Measurements from ENCODE around the gene PRKCE.

The PRKCE gene

DNA sequence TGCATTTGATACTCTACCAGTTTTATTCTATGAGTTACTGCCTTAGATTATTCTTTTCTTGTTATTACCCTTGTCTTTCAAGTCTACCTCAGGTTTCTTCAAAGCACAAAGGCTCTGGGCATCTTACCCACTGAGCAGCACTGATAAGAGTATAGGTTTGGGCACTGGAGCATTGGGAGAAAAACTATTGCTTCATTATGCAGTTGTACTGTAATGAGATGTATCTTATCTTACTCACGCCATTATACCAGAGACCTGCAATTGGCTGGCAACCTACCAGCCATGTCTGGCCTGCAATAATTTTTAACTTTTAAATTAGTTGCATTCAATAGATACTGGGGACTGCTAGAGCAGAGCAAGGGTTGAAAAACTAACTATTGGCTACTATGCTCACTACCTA is 21.5 kb upstream of the PRKCE start:
- TF ChIP-seq CTCF (conservative IDR thresholded peaks at IDR 0.05; ENCODE audit: low read depth): no peak
- ChIA-PET CTCF (no interaction called here), POLR2A (ENCODE audit: low non-redundant PET) (no interaction called here)

GRCh38 chr2:45631319-45631718 is 20.2 kb upstream of the PRKCE start:
- DNase-seq (ENCODE audit: low spot score): no peak
- no peak overlapping the region for H3K27ac ChIP-seq
- no peak for TF ChIP-seq CTCF (conservative IDR thresholded peaks at IDR 0.05; ENCODE audit: low read depth)
- POLR2A ChIA-PET (ENCODE audit: low non-redundant PET): no interaction called here
- CTCF ChIA-PET: no interaction called here

More for the DNA sequence above, 21.5 kb upstream of the PRKCE start:
- H3K27ac ChIP-seq: no peak overlapping the region
- DNase-seq (ENCODE audit: low spot score): no peak

DNA sequence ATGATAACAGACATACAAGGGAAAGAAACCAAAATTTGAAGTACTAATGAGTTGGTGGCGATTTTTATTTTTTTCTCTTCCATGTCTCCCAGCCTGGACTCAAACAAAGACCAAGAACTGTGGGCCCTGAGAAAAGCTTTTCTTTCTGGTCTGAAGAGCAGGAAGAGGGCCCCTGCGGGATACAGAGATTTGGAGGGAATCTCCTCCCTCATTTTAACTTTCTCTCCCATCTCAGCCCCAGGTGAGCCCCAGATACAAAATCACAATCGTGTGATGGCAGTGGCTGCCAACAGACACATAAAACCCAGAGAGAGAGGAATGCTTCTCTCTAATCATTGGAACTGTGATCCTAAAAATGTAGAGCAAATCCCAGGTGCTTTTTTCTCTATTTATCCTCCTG is 19.5 kb upstream of the PRKCE start:
- no peak for DNase-seq (ENCODE audit: low spot score)
- ChIA-PET POLR2A (ENCODE audit: low non-redundant PET) (no interaction called here), CTCF (no interaction called here)
- no peak for TF ChIP-seq CTCF (conservative IDR thresholded peaks at IDR 0.05; ENCODE audit: low read depth)
- no peak overlapping the region for H3K27ac ChIP-seq

DNA sequence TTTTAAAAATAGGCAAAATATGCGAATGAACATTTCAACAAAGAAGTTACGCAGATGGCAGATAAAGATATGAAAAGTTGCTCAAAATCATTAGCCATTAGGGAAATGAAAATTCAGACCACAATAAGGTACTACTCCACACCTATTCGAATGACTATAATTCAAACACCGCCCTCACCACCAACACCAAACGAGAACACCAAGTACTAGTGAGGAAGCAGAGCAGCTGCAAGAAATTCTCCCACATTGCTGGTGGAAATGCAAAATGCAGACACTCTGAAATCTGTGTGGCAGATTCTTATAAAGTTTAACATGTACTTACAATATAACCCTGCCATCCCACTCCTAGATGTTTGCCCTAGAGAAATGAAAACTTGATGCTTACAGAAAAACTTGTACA is 17.3 kb upstream of the PRKCE start:
- TF ChIP-seq CTCF (conservative IDR thresholded peaks at IDR 0.05; ENCODE audit: low read depth): no peak
- ChIA-PET CTCF (interaction anchor here (0.6 to 0.7 kb wide), 2 partner anchors 127 to 144 kb away, joined by 4 to 5 read pairs; no protein-coding TSS in a partner anchor), POLR2A (ENCODE audit: low non-redundant PET) (no interaction called here)
- no peak overlapping the region for H3K27ac ChIP-seq
- DNase-seq (ENCODE audit: low spot score): no peak

DNA sequence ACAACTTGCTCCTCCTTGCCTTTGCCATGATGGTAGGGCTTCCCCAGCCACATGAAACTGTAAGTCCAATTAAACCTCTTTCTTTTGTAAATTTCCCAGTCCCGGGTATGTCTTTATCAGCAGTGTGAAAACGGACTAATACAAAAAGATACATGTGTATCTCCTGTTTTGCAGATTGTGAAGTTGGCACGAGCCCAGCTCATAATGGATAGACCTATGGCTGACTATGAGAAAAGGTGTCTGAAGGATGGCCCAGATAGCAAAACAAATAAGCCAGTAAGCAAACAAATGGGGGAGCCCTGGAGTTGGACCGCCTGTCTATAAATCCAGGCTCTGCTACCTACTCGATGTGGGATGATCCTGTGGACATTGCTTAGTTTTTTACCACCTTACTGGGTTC is 15.5 kb upstream of the PRKCE start:
- TF ChIP-seq CTCF (conservative IDR thresholded peaks at IDR 0.05; ENCODE audit: low read depth): no peak
- POLR2A ChIA-PET (ENCODE audit: low non-redundant PET): no interaction called here
- no peak overlapping the region for H3K27ac ChIP-seq
- DNase-seq (ENCODE audit: low spot score): no peak
- CTCF ChIA-PET: interaction anchor here (0.6 kb wide), 1 partner anchor 51 kb away, joined by 3 read pairs; no protein-coding TSS in a partner anchor

DNA sequence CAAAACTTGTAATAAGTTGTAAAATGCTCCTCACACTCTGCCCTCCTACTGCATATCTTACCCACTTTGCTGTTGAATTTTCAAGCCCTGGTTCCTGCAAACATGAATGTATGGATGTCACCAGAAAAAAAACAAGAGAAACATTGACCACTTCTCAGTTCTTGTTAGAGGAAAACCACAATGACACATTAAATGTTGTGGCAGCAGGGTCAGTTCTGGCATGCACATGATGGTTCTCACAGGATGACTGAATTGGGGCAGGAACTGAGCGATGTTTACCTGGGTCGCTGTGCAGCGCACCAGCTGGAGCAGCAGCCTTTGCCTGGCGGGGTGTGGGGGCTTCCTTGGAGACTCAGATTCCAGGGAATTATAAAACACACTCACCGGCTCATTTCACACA is 14.0 kb upstream of the PRKCE start:
- no peak for TF ChIP-seq CTCF (conservative IDR thresholded peaks at IDR 0.05; ENCODE audit: low read depth)
- ChIA-PET CTCF (interaction anchor here (0.7 kb wide), 1 partner anchor 10 kb away, joined by 4 read pairs; no protein-coding TSS in a partner anchor), POLR2A (ENCODE audit: low non-redundant PET) (no interaction called here)
- DNase-seq (ENCODE audit: low spot score): no peak
- no peak overlapping the region for H3K27ac ChIP-seq

DNA sequence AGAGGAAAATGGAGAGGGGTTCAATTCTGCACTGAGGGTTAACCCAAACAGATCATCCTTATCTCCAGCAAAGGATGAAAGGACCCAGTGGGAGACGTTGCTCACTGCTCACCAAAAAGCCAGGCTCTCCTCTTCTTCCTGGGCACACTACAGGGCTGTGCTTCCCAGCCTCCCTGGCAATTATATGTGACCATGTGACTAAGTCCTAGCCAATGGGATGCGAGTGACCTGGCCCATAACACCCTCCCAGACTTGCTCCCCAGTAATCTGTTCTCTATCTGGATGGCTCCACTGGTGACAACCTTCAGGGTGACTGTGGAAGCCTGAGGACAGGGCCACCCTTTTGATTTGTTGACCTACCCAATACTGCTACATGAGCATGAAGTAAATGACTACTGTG is 10.9 kb upstream of the PRKCE start:
- TF ChIP-seq CTCF (conservative IDR thresholded peaks at IDR 0.05; ENCODE audit: low read depth): no peak
- no peak overlapping the region for H3K27ac ChIP-seq
- POLR2A ChIA-PET (ENCODE audit: low non-redundant PET): no interaction called here
- CTCF ChIA-PET: interaction anchor here (0.6 kb wide), 1 partner anchor 138 kb away, joined by 3 read pairs; no protein-coding TSS in a partner anchor
- no peak for DNase-seq (ENCODE audit: low spot score)

All from RWPE1 (cell line).